Mesenchymal stem cell (in vitro differentiated cells and primary cell): ENCODE measurements around the gene ECM2.

Experiments
- DNase-seq: peaks from one replicate; pipeline ENCODE4 v3.0.0-alpha.2; 2013
- H2AFZ ChIP-seq: one replicate; pipeline ENCODE4 v1.6.1; 2013; ENCODE audit warnings: low read depth, mild to moderate bottlenecking, control low read depth, inconsistent platforms, low read length, moderate library complexity
- H2AK5ac ChIP-seq: 2 replicates; pipeline ENCODE4 v1.6.1; 2013; ENCODE audit warnings: low read length, moderate library complexity, mild to moderate bottlenecking, inconsistent platforms; ENCODE audit not compliant: severe bottlenecking
- H2BK120ac ChIP-seq: one replicate; pipeline ENCODE4 v1.6.1; 2013; ENCODE audit warnings: low read depth, mild to moderate bottlenecking, inconsistent platforms, low read length, moderate library complexity
- H2BK12ac ChIP-seq, 2 experiments: one replicate each; pipeline ENCODE4 v1.6.1; 2013; ENCODE audit warnings: inconsistent platforms in 2 of 2, low read length in 2 of 2, mild to moderate bottlenecking in 2 of 2, moderate library complexity in 2 of 2, control low read depth in 1 of 2
- H2BK15ac ChIP-seq: one replicate; pipeline ENCODE4 v1.6.1; 2013; ENCODE audit warnings: mild to moderate bottlenecking, low read depth, inconsistent platforms; ENCODE audit not compliant: poor library complexity, severe bottlenecking
- H2BK5ac ChIP-seq: 2 replicates; pipeline ENCODE4 v1.6.1; 2013; ENCODE audit warnings: low read depth, mild to moderate bottlenecking, low read length, control low read depth, inconsistent platforms; ENCODE audit not compliant: poor library complexity, severe bottlenecking
- H3K14ac ChIP-seq, 2 experiments: one replicate each; pipeline ENCODE4 v1.6.1; 2013; ENCODE audit warnings: inconsistent platforms in 2 of 2, low read length in 2 of 2, control low read depth in 1 of 2, mild to moderate bottlenecking in 1 of 2, moderate library complexity in 1 of 2
- H3K18ac ChIP-seq, 2 experiments: one replicate each; pipeline ENCODE4 v1.6.1; 2013; ENCODE audit warnings: inconsistent platforms in 2 of 2, low read length in 2 of 2, control low read depth in 1 of 2, low read depth in 1 of 2, mild to moderate bottlenecking in 1 of 2
- H3K23ac ChIP-seq, 2 experiments: one replicate each; pipeline ENCODE4 v1.6.1; 2013; ENCODE audit warnings: inconsistent platforms in 2 of 2, low read length in 2 of 2, mild to moderate bottlenecking in 2 of 2, moderate library complexity in 2 of 2, control low read depth in 1 of 2
- H3K27ac ChIP-seq: 2 replicates; pipeline ENCODE4 v1.5.1; 2013; ENCODE audit warnings: mild to moderate bottlenecking, moderate library complexity, low read length, control low read depth, inconsistent platforms; ENCODE audit not compliant: poor library complexity, severe bottlenecking
- H3K27me3 ChIP-seq, 2 experiments: 2 replicates each; pipeline versions ENCODE4 v1.6.1 to v1.7.0; 2013; ENCODE audit warnings: low read length in 2 of 2, mild to moderate bottlenecking in 2 of 2, moderate library complexity in 2 of 2, control low read depth in 1 of 2, inconsistent platforms in 1 of 2; ENCODE audit not compliant: control insufficient read depth in 1 of 2, insufficient read depth in 1 of 2
- H3K36me3 ChIP-seq, 2 experiments: 2 replicates each; pipeline versions ENCODE4 v1.6.1 to v1.7.0; 2013; ENCODE audit warnings: low read length in 2 of 2, control low read depth in 1 of 2, inconsistent platforms in 1 of 2, low read depth in 1 of 2, mild to moderate bottlenecking in 1 of 2; ENCODE audit not compliant: insufficient read depth in 2 of 2, control insufficient read depth in 1 of 2
- H3K4ac ChIP-seq, 2 experiments: one replicate each; pipeline ENCODE4 v1.6.1; 2013; ENCODE audit warnings: inconsistent platforms in 2 of 2, low read length in 2 of 2, mild to moderate bottlenecking in 2 of 2, moderate library complexity in 2 of 2, control low read depth in 1 of 2, low read depth in 1 of 2
- H3K4me1 ChIP-seq: 2 replicates; pipeline ENCODE4 v1.6.1; 2013; ENCODE audit warnings: low read depth, low read length, control low read depth; ENCODE audit not compliant: control insufficient read depth, insufficient read depth
- H3K4me2 ChIP-seq: 2 replicates; pipeline ENCODE4 v1.6.1; 2013; ENCODE audit warnings: low read length, mild to moderate bottlenecking, inconsistent platforms; ENCODE audit not compliant: poor library complexity, severe bottlenecking
- H3K4me3 ChIP-seq, 2 experiments: 2 replicates each; pipeline versions ENCODE4 v1.5.1 to v1.7.0; 2013; ENCODE audit warnings: low read length in 2 of 2, mild to moderate bottlenecking in 2 of 2, control low read depth in 1 of 2, low read depth in 1 of 2; ENCODE audit not compliant: insufficient read depth in 1 of 2
- H3K79me1 ChIP-seq: replicated peaks from 2 replicates; pipeline ENCODE4 v1.6.1; 2013; ENCODE audit warnings: mild to moderate bottlenecking, control low read depth, low read length, inconsistent platforms; ENCODE audit not compliant: poor library complexity, severe bottlenecking
- H3K9ac ChIP-seq: 2 replicates; pipeline ENCODE4 v1.7.0; 2013; ENCODE audit warnings: mild to moderate bottlenecking, low read length, moderate library complexity
- H3K9me3 ChIP-seq: 2 replicates; pipeline ENCODE4 v1.7.0; 2013; ENCODE audit warnings: mild to moderate bottlenecking, low read length; ENCODE audit not compliant: control insufficient read depth
- H4K8ac ChIP-seq: one replicate; pipeline ENCODE4 v1.6.1; 2013; ENCODE audit warnings: inconsistent platforms, mild to moderate bottlenecking, low read length, moderate library complexity
- H4K91ac ChIP-seq: one replicate; pipeline ENCODE4 v1.6.1; 2013; ENCODE audit warnings: mild to moderate bottlenecking, low read length, inconsistent platforms
- WGBS: methylation state at CpG from one replicate; pipeline ENCODE4 v1.1.7; 2013; ENCODE audit warnings: mixed read lengths; 5-methylcytosine and 5-hydroxymethylcytosine counted together

Gene ECM2

DNA sequence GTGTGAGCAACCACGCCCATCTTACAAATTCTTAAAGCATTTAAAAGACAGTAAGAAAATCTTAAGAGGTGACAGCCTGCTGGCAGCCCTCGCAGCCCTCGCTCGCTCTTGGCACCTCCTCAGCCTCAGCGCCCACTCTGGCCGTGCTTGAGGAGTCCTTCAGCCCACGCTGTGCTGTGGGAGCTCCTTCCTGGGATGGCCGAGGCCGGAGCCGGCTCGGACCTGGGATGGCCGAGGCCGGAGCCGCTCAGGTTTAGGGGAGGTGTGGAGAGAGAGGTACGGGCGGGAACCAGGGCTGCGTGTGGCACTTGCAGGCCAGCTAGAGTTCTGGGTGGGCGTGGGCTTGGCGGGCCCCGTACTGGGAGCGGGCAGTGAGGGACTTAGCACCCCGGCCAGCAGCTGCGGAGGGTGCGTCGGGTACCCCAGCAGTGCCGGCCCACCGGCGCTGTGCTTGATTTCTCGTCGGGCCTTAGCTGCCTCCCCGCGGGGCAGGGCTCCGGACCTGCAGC is 9.3 kb upstream of the ECM2 start:
- Histone ChIP-seq H2BK5ac (no peak overlapping the region), H3K4me2 (no peak overlapping the region), H3K4me1 (no peaks in the 10 kb centered on the region), H4K91ac (no peak overlapping the region), H2BK15ac (no peak overlapping the region), H2BK12ac (no peak overlapping the region), H3K4me3 (no peak overlapping the region), H4K8ac (no peak overlapping the region), H2AK5ac (no peak overlapping the region), H3K18ac (peak overlapping the region in 1 of 2 experiments; percentile 12), H3K36me3 (no peaks in the 10 kb centered on the region), H3K9me3 (peaks cover 3% of the 10 kb centered on the region), H2AFZ (no peak overlapping the region), H3K4ac (no peak overlapping the region), H3K27ac (no peak overlapping the region), H3K79me1 (no peaks in the 10 kb centered on the region), H2BK120ac (no peak overlapping the region), H3K27me3 (no peaks in the 10 kb centered on the region), H3K9ac (no peak overlapping the region), H3K14ac (no peak overlapping the region), H3K23ac (no peak overlapping the region)
- WGBS, result 96% methylated on average over 33 of the region's 33 CpGs
- no peak for DNase-seq

DNA sequence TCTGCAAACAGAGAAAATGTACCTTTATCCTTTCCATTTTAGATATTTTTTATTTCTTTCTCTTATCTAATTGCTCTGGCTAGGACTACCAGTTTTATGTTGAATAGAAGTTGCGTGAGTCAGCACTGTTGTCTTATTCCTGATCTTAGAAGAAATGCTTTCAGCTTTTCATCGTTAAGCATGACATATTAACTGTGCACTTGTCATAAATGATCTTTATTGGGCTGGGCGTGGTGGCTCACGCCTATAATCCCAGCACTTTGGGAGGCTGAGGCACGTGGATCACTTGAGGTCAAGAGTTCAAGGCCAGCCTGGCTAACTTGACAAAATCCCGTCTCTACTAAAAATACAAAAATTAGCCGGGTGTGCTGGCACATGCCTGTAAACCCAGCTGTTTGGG is 8.2 kb upstream of the ECM2 start:
- Histone ChIP-seq H3K14ac (no peak overlapping the region), H3K18ac (no peak overlapping the region), H3K27me3 (no peaks in the 10 kb centered on the region), H3K4me2 (no peak overlapping the region), H3K4ac (no peak overlapping the region), H2BK12ac (no peak overlapping the region), H3K9ac (no peak overlapping the region), H3K9me3 (peaks cover 3% of the 10 kb centered on the region), H3K79me1 (no peaks in the 10 kb centered on the region), H4K91ac (no peak overlapping the region), H2BK15ac (no peak overlapping the region), H2BK120ac (no peak overlapping the region), H3K27ac (no peak overlapping the region), H2AK5ac (no peak overlapping the region), H4K8ac (no peak overlapping the region), H3K4me3 (no peak overlapping the region), H3K36me3 (no peaks in the 10 kb centered on the region), H3K4me1 (no peaks in the 10 kb centered on the region), H2AFZ (no peak overlapping the region), H3K23ac (no peak overlapping the region), H2BK5ac (no peak overlapping the region)
- DNase-seq, result no peak
- WGBS, result 88% methylated on average over 7 of the region's 7 CpGs

DNA sequence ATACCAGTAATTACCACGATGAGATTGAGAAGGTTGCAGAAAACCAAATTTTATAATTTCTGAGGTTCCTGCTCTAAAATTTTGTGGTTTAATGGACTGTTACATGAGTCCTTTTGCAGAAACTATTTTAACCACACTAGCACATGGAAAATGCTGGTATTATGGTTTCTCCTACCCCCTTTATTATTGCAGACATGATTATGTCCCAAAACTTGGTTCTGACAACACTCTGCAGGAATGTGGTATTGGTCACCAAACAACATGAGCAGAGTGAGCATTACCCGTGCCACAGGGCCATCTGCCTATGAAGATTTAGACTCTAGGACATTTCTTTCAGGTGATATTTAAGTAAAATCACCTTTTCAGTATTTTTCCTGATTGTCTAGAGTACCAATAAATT is 2.8 kb upstream of the ECM2 start:
- Histone ChIP-seq H3K79me1 (no peaks in the 10 kb centered on the region), H3K27ac (no peak overlapping the region), H3K4me2 (no peak overlapping the region), H4K91ac (no peak overlapping the region), H3K36me3 (no peaks in the 10 kb centered on the region), H2BK5ac (no peak overlapping the region), H3K9me3 (peaks cover 3% of the 10 kb centered on the region), H3K4me3 (no peak overlapping the region), H3K18ac (no peak overlapping the region), H4K8ac (no peak overlapping the region), H3K23ac (no peak overlapping the region), H3K14ac (no peak overlapping the region), H2BK15ac (no peak overlapping the region), H3K4me1 (peaks cover 1% of the 10 kb centered on the region), H2BK120ac (no peak overlapping the region), H2AK5ac (no peak overlapping the region), H3K4ac (no peak overlapping the region), H3K9ac (peak overlapping the region; percentile 23), H2BK12ac (no peak overlapping the region), H3K27me3 (no peaks in the 10 kb centered on the region), H2AFZ (no peak overlapping the region)
- no CpG with 5 or more reads among the region's 2 CpGs for WGBS
- no peak for DNase-seq

DNA sequence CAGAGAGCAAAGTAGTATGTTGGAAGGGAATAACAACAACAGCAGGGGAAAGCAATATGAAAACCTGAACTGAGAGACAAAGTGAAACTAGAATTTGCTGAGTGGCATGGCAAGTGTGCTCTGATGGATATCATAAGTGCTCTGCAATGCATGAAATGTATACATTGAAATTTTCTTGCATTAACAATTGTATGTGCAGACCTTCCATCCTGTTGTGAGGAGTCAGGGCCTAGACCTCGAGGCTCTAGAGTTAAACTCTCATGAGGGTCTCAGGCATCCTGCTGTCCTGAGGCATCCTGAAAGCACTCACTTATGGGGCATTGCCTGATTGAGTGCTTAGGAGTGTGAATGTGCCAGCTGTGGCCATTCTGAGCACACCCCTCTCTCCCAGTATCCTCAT is 1.1 kb downstream of the ECM2 start:
- peak; percentile 26 for DNase-seq
- Histone ChIP-seq H3K9me3 (no peaks in the 10 kb centered on the region), H2BK15ac (no peak overlapping the region), H3K79me1 (no peaks in the 10 kb centered on the region), H3K4me3 (peak overlapping the region in 1 of 2 experiments; percentile 75), H2BK12ac (no peak overlapping the region), H2AFZ (no peak overlapping the region), H2BK5ac (no peak overlapping the region), H3K4me2 (no peak overlapping the region), H3K4me1 (peaks cover 1% of the 10 kb centered on the region), H3K4ac (no peak overlapping the region), H3K27ac (no peak overlapping the region), H3K14ac (no peak overlapping the region), H3K9ac (peak overlapping the region; percentile 99), H4K8ac (peak overlapping the region; percentile 27), H3K23ac (no peak overlapping the region), H3K36me3 (no peaks in the 10 kb centered on the region), H2BK120ac (no peak overlapping the region), H3K27me3 (no peaks in the 10 kb centered on the region), H4K91ac (no peak overlapping the region), H2AK5ac (no peak overlapping the region), H3K18ac (peak overlapping the region in 1 of 2 experiments; percentile 18)
- 50% methylated on average over 1 of the region's 1 CpG for WGBS
